A673 (cell line): Measurements from ENCODE around the gene IL1RL1. TPM values are rescaled to one million over a fixed set of nuclear protein-coding genes. Genes with fewer than 3 reads are reported as not detected.

Experiments used
- Bru-seq: library from RNA; stranded (reverse); fragments of 400-500 nt; gene quantifications from one replicate; lab custom pipeline; 2021; lab: Mats Ljungman, UMichigan
- BruChase-seq, 2 experiments: library from RNA; stranded (reverse); fragments of 400-500 nt; gene quantifications; one replicate each; lab custom pipeline; 2021; lab: Mats Ljungman, UMichigan
- BruUV-seq: library from RNA; stranded (reverse); fragments of 400-500 nt; replicated peaks from 2 replicates; lab custom pipeline; 2021; lab: Mats Ljungman, UMichigan
- CTCF ChIA-PET: fragments of 300-600 bp; sonication (Branson Sonifier 250); formaldehyde crosslinking; loops from one replicate; lab custom pipeline; 2022; ENCODE audit warnings: antibody characterized with exemption; lab: Charles Lee
- POLR2A ChIA-PET: fragments of 300-600 bp; sonication (Branson Sonifier 250); formaldehyde crosslinking; loops from one replicate; lab custom pipeline; 2022; ENCODE audit warnings: antibody characterized with exemption; ENCODE audit not compliant: low non-redundant PET; lab: Charles Lee
- DNase-seq: peaks from one replicate; pipeline ENCODE4 v3.0.0-alpha.2; 2015; ENCODE audit warnings: low spot score
- H3K27ac ChIP-seq: fragments of 200-600 bp; sonication (generic); 2 replicates; pipeline ENCODE4 v1.5.1; 2016; ENCODE audit warnings: mixed run types, low read depth, mild to moderate bottlenecking, mixed read lengths, antibody characterized with exemption, low read length; ENCODE audit not compliant: poor library complexity, severe bottlenecking
- H3K27me3 ChIP-seq: fragments of 200-600 bp; sonication (generic); replicated peaks from 2 replicates; pipeline ENCODE4 v1.6.1; 2017; ENCODE audit warnings: mixed run types, low read depth, mild to moderate bottlenecking, mixed read lengths, antibody characterized with exemption, low read length; ENCODE audit not compliant: insufficient read depth, poor library complexity
- H3K36me3 ChIP-seq: fragments of 200-600 bp; sonication (generic); 2 replicates; pipeline ENCODE4 v1.6.1; 2016; ENCODE audit warnings: mixed run types, mild to moderate bottlenecking, mixed read lengths, antibody characterized with exemption, low read length; ENCODE audit not compliant: insufficient read depth, poor library complexity, severe bottlenecking
- H3K4me1 ChIP-seq: fragments of 200-600 bp; sonication (generic); 2 replicates; pipeline ENCODE4 v1.6.1; 2017; ENCODE audit warnings: mixed run types, mild to moderate bottlenecking, mixed read lengths, antibody characterized with exemption, low read length; ENCODE audit not compliant: insufficient read depth, poor library complexity, severe bottlenecking
- H3K4me3 ChIP-seq: fragments of 200-600 bp; sonication (generic); 2 replicates; pipeline ENCODE4 v1.5.1; 2016; ENCODE audit warnings: low read depth, mixed run types, mild to moderate bottlenecking, mixed read lengths, low read length; ENCODE audit not compliant: poor library complexity, severe bottlenecking
- H3K9me3 ChIP-seq: fragments of 200-600 bp; sonication (generic); 2 replicates; pipeline ENCODE4 v1.6.1; 2016; ENCODE audit warnings: mixed run types, low read depth, mild to moderate bottlenecking, mixed read lengths, antibody characterized with exemption, low read length; ENCODE audit not compliant: poor library complexity, severe bottlenecking
- CTCF ChIP-seq: fragments of 300-800, 200-600 bp; sonication (generic); conservative IDR thresholded peaks from 2 replicates; pipeline ENCODE4 v1.5.1; 2017; ENCODE audit warnings: low read depth, mild to moderate bottlenecking, antibody characterized with exemption, low read length, moderate library complexity, mixed read lengths
- EZH2 ChIP-seq: fragments of 200-600 bp; sonication (generic); IDR thresholded peaks from 2 replicates; pipeline ENCODE4 v1.6.1; 2017; ENCODE audit warnings: borderline replicate concordance, low read depth, mild to moderate bottlenecking, mixed read lengths, antibody characterized with exemption, low read length; ENCODE audit not compliant: poor library complexity, severe bottlenecking
- intact Hi-C: fragments of 100-400 bp; cut with micrococcal nuclease; formaldehyde crosslinking; loops from one replicate; pipeline ENCODE4 v1.10.0; 2022; ENCODE audit not compliant: unreplicated experiment
- long read RNA-seq: library from polyadenylated mRNA; stranded (forward); transcript quantifications from one replicate; pipeline ENCODE4 v2.0.0, GENCODE V29; 2022
- total RNA-seq: library from RNA; stranded (reverse); gene quantifications from 2 replicates; pipeline ENCODE4 v1.2.3, GENCODE V29; 2021

IL1RL1 gene
- total RNA-seq (not detected in 2 replicates), Bru-seq, nascent RNA (not detected), BruChase-seq, experiment 1, labeled RNA remaining after a 2-hour chase (not detected), BruChase-seq, experiment 2, labeled RNA remaining after a 6-hour chase (not detected)
- long read RNA-seq: 0 reads

GRCh38 chr2:102310964-102311640, at the start of gene IL1RL1:
IL1RL1 (plus strand) TSS chr2:102311563; CDS start chr2:102338265, 26,702 bp downstream.
- Histone ChIP-seq H3K36me3 (no peaks in the 10 kb centered on the region), H3K4me3 (no peak within 1 kb of the TSS), H3K27ac (no peak within 1 kb of the TSS), H3K4me1 (no peaks in the 10 kb centered on the region), H3K27me3 (peaks cover 8% of the 10 kb centered on the region), H3K9me3 (no peaks in the 10 kb centered on the region)
- intact Hi-C loops: no loop called here
- no TSS peak for BruUV-seq
- POLR2A ChIA-PET: no interaction called here
- TF ChIP-seq EZH2 (no peak), CTCF (no peak)
- no peak for DNase-seq
- CTCF ChIA-PET: no interaction called here

- CTCF ChIA-PET: no interaction called here
- no TSS peak for BruUV-seq
Observed at GRCh38 chr2:102262216-102263129, 48.9 kb upstream of the IL1RL1 start.

More at GRCh38 chr2:102262216-102263129, 48.9 kb upstream of the IL1RL1 start:
- intact Hi-C loops: no loop called here
- Histone ChIP-seq H3K4me3 (no peak overlapping the region), H3K4me1 (no peaks in the 10 kb centered on the region), H3K36me3 (no peaks in the 10 kb centered on the region), H3K9me3 (no peaks in the 10 kb centered on the region), H3K27me3 (peaks cover 7% of the 10 kb centered on the region), H3K27ac (no peak overlapping the region)
- DNase-seq: no peak
- TF ChIP-seq CTCF (no peak), EZH2 (no peak)
- POLR2A ChIA-PET: no interaction called here
